HepG2 (cell line): ENCODE data around the gene ATP8A2.

Source experiments
- GATAD2A ChIP-seq: IDR thresholded peaks from 2 replicates; pipeline ENCODE4 v1.6.1; 2016
- SNAPC2 ChIP-seq: sonication (generic); formaldehyde crosslinking; IDR thresholded peaks from 2 replicates; pipeline ENCODE4 v1.8.1; 2022; ENCODE audit warnings: mild to moderate bottlenecking, missing genetic modification reagents
- TCF7L2 ChIP-seq: IDR thresholded peaks from 2 replicates; pipeline ENCODE4 v1.6.1; 2011; ENCODE audit warnings: mild to moderate bottlenecking, low read depth, low read length, moderate library complexity
- ZNF605 ChIP-seq: sonication (generic); formaldehyde crosslinking; IDR thresholded peaks from 2 replicates; pipeline ENCODE4 v1.8.0; 2022; ENCODE audit warnings: mild to moderate bottlenecking, missing genetic modification reagents
- ZSCAN25 ChIP-seq: sonication (generic); formaldehyde crosslinking; IDR thresholded peaks from 2 replicates; pipeline ENCODE4 v1.8.0; 2022; ENCODE audit warnings: mild to moderate bottlenecking, missing genetic modification reagents

GRCh38 chr13:25882466-25883357, 510.9 kb downstream of the ATP8A2 start:
- TF ChIP-seq ZSCAN25 (CRISPR knock-in tag) (no peak), GATAD2A (CRISPR knock-in tag) (no peak), SNAPC2 (no peak), ZNF605 (CRISPR knock-in tag) (no peak), TCF7L2 (no peak)
